Left kidney (tissue), 2 donors: Measurements from ENCODE around the gene ACRV1. TPM values are rescaled to one million over a fixed set of nuclear protein-coding genes. Genes with fewer than 3 reads are reported as not detected.
A peak's percentile ranks its signal among the peaks of the same experiment; 100 is the strongest.

Source experiments
- DNase-seq: peaks from one replicate; pipeline ENCODE4 v3.0.0-alpha.2; 2013
- polyA plus RNA-seq: library from polyadenylated mRNA; unstranded; fragments of 120-200 nt; gene quantifications from one replicate; pipeline ENCODE4 v1.2.1, GENCODE V29; 2013; ENCODE audit not compliant: insufficient read length

The ACRV1 gene
- polyA plus RNA-seq, 1 donor: 1.4 TPM

DNA sequence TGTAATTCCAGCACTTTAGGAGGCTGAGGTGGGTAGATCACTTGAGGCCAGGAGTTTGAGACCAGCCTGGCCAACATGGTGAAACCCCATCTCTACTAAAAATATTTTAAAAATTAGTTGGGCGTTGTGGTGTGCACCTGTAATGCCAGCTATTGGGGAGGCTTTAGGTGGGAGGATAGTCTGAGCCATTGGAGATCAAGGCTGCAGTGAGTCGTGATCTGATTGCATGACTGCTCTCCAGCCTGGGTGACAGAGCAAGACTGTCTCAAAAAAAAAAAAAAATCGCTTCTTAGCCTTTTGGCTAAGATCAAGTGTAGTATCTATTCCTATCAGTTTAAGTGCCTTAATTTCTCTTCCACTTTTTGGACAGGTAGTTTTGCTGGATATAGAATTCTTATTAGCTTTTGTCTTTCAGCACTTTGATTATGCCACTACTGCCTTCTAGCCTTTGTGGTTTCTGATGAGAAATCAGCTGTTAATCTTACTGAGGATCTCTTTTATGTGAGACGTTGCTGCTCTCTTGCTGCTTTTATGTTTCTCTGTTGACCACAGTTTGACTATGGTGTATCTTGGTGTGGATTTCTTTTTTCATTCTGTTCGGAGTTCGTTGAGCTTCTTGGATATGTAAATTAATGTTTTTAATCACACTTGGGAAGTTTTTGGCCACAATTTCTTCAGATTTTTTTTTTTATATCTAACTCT lies 31.0 kb downstream of the ACRV1 start:
- DNase-seq: no peak

DNA sequence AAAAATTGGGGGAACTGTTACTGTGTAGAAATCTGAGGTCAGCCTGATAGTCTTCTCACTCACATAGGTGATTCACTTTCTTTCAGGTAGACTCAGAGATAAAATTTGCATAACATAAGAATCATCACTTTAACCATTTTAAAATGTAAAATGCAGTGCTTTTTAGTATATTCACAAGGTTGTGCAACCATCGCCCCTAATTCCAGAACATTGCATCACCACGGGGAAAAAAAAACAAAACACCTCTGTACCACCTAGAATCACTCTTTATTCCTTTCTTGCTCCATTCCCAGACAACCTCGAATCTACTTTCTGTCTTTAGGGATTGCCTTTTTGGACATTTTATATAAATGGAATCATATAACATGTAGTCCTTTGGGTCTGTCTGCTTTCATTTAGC lies 34.8 kb downstream of the ACRV1 start:
- no peak for DNase-seq

DNA sequence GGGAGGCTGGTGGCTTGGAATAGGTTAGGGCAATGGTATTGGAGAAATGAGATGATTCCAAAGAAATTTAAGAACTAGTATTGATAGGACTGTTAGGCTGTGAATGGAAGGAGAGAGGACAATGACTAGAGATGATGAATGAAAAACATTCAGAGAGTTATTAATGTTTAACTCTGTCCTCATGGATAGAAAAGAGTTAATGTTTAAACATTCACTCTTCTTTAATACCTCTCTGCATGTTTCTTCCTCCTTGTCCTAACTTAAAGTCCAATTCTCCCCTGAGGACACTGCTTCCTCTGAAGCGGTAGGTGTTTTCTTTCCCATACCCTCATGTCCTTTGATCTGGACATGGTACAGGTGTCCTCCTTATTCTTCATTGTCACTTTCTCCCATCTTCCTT lies 42.3 kb downstream of the ACRV1 start:
- no peak for DNase-seq

DNA sequence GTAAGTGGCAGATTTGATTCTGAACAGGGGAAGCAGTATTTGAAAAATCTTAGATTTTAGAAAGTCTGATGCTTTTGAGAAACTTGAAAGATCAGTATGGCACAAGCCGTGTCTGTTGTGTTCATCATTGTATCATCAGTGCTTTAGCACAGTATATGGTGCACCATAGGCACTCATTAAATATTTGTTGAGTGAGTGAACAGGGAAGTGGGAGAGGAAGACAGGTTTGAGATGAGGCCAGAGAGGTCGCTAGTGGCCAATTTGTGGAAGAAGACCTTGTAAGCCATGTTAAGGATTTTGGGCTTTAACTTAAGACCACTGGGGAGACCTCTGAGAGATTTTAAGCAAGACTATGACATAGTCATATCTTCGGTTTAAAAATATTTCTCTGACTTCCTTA lies 42.8 kb downstream of the ACRV1 start:
- no peak for DNase-seq

DNA sequence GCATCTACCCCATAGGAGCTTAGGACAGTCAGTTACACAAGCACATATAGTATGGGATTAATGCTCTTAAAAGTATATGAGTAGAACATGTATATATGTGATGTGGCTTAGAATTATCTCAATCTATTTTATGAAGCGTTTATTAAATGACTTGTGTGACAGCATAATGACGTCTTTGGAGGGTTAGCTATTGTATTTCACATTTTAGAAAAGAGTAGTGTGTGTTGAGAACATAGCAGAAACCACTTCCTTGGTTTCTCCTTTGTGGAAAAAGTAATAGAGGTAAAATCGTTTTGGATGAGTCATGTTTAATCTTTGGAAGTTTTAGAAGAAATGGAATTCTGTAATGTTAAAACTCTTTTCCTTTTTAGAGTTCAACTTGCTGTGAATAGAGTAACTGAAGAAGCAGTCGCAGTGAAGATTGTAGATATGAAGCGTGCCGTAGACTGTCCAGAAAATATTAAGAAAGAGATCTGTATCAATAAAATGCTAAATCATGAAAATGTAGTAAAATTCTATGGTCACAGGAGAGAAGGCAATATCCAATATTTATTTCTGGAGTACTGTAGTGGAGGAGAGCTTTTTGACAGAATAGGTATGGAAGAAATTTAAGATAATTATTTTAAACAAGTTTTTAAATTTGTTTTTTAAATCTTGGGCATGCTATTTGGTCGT lies 53.3 kb downstream of the ACRV1 start:
- DNase-seq: no peak

DNA sequence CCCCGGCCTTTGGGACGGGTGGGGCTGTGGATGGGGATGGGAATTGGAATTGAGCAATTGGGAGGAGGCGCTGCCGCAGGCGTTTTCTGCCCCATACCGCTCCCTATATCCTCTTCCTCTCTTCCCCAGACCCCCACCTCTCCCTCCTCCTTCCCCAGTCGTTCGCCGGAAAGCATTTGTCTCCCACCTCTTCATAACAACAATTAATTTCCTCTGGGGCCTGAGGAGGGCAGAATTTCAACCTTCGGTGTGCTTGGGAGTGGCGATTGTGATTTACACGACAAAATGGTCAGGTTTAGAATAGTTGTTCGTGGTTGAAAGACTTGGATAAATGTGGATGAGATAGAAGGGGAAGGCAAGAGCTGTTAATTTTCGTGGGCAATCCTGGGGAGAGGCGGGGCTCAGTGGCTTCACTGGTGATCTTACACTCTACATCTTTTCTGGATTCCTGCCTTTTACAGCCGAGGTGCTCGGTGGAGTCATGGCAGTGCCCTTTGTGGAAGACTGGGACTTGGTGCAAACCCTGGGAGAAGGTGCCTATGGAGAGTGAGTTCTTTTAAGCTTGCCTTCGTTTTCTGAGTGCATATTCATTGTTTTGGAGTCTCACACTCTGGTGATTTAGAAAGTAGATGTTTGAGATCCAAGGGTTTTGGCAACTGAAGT lies 54.2 kb downstream of the ACRV1 start:
- peak; percentile 64 for DNase-seq

DNA sequence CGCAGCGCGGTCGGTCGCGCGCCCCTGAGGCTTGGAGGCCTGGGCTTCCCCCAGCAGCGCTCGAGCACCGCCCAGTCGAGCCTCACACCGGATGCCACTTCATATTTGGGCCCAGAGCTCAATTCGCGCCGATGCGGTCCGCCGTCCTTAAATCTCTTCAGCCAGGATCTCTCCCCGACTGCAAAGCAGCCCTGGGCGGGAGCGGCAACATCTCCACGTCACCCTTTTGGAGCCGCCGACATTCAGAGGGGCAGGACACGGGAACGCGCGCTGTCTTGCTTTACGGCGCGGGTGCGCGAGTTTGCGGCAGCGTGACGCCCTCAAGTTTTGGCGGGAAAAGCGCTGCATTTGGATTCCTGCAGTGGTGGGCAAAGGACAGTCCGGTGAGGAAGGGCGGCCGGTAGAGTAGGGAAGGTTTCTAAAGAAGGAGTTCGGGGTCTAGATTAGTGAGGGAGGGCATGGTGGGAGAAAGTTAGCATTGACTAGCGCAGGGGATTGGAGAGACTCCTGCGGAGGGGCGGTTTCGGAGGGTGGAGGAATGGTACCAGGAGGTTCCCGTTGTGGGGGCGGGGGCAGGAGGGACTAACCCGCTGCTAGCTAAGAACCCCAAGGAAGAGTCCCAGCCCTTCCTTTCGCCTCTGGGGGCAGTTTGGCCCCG lies 54.9 kb downstream of the ACRV1 start:
- peak; percentile 92 for DNase-seq

GRCh38 chr11:125625225-125625629 lies 55.4 kb downstream of the ACRV1 start:
- no peak for DNase-seq

- DNase-seq: no peak
Observed at GRCh38 chr11:125624756-125625213, 55.9 kb downstream of the ACRV1 start, which contains the start of gene CHEK1. Gene CHEK1, plus strand, starts transcription at chr11:125625163. Its CDS starts 1,606 bp downstream, at chr11:125626769.

DNA sequence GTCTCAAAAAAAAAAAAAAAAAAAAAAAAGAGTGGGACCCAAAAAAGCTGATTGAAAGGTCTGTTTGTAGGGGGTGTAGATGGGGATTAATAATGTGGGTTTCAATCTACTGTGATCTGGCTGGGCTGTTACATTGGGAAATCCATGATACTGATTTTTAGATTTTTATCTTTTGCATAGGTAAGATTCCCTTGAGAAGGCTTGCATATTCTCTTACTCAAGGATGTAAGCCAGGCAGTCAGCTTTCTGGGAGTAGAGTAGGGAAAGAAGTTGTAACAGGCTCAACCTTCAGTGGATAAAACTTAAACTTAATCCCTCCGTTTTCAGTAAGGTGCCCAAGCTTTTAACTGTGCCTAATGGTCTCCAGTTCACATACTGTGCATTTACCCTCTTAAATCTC lies 57.6 kb downstream of the ACRV1 start:
- DNase-seq: no peak

DNA sequence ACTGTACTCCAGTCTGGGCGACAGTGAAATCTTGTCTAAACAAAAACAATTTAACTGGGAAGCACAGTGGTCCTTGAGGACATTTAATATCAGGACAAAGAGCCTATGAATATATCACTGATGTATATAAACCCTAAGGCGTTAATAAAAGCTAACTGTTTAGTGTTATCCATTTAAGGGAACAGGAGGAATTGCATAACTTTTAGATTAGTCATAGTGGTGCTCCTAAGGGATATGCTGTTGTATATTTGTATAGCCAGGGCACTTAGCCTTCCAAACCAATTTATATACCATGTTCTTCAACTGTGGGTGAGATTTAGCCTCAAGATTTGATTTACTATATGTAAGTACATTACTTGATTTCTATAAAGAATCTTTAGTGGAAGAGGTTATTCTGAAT lies 58.7 kb downstream of the ACRV1 start:
- no peak for DNase-seq

Other genes starting within 250 kb of the ACRV1 start
- gene FEZ1, start 184.6 kb downstream of the ACRV1 start, polyA plus RNA-seq: 8.9 TPM
- 125 TPM for gene EI24, start 111.4 kb downstream of the ACRV1 start, polyA plus RNA-seq
- 224 TPM for gene STT3A, start 88.0 kb downstream of the ACRV1 start, polyA plus RNA-seq
- 37.9 TPM for gene CHEK1, start 55.7 kb downstream of the ACRV1 start, polyA plus RNA-seq
- gene PATE1, start 65.4 kb upstream of the ACRV1 start, polyA plus RNA-seq: 0.12 TPM
- gene PATE2, start 98.0 kb upstream of the ACRV1 start, polyA plus RNA-seq: 0.25 TPM
- 0.10 TPM for gene PATE3, start 107.3 kb upstream of the ACRV1 start, polyA plus RNA-seq
- 0.20 TPM for gene PATE4, start 152.5 kb upstream of the ACRV1 start, polyA plus RNA-seq
- gene HYLS1, start 206.8 kb upstream of the ACRV1 start, polyA plus RNA-seq: 15.3 TPM
- 20.0 TPM for gene PUS3, start 222.4 kb upstream of the ACRV1 start, polyA plus RNA-seq
- 8.5 TPM for gene DDX25, start 223.7 kb upstream of the ACRV1 start, polyA plus RNA-seq